K562 (cell line): Measurements from ENCODE around the gene PBX1. TPM values are rescaled to one million over a fixed set of nuclear protein-coding genes. Genes with fewer than 3 reads are reported as not detected.
"Not testable (repeated sequence)": the region's sequence is repeated elsewhere in the genome, so short reads cannot be mapped to it uniquely, and the experiment has no call there.

Source experiments
- ATAC-seq: fragments of 200-7000 bp; cut with Tn5 transposase; 3 replicates; pipeline ENCODE4 v1.9.1; 2020; ENCODE audit warnings: moderate library complexity
- BruUV-seq: library from RNA; stranded (reverse); fragments of 400-500 nt; replicated peaks from 2 replicates; lab custom pipeline; 2021; lab: Mats Ljungman, UMichigan
- CTCF ChIA-PET: fragments of 300-600 bp; formaldehyde crosslinking; extraction: SDS; loops from one replicate; lab custom pipeline; 2021; ENCODE audit warnings: low intra/inter-chr PET ratio; lab: Yijun Ruan, JAX
- POLR2A ChIA-PET: fragments of 300-600, 350-650 bp; sonication (Branson Sonifier 250); formaldehyde crosslinking; extraction: SDS; loops from one replicate; lab custom pipeline; 2021; ENCODE audit warnings: antibody characterized with exemption, inconsistent platforms; lab: Yijun Ruan, JAX
- DNase-seq, 4 experiments: peaks; one replicate each; pipeline versions ENCODE4 v3.0.0 to v3.0.0-alpha.2; 2011 to 2018; ENCODE audit warnings: low spot score in 3 of 4, mixed read lengths in 3 of 4; ENCODE audit errors: extremely low read depth in 1 of 4
- FAIRE-seq: peaks from 2 replicates; lab custom pipeline; 2011; peaks lifted over from hg19 to GRCh38; lab: Jason Lieb, UNC
- H2AFZ ChIP-seq: 2 replicates; pipeline ENCODE4 v1.6.0; 2011; ENCODE audit warnings: low read depth, low read length, control low read depth, inconsistent platforms
- H3K27ac ChIP-seq: fragments of 200-600 bp; 3 replicates; pipeline ENCODE4 v1.8.0; 2011; ENCODE audit warnings: low read depth, mild to moderate bottlenecking, control low read depth, inconsistent platforms, low read length, moderate library complexity, mixed read lengths; ENCODE audit errors: extremely low read depth
- H3K27me3 ChIP-seq, 2 experiments: fragments of 300-600 bp in 1 of 2; 2 replicates in 1 of 2; 3 replicates in 1 of 2; pipeline versions ENCODE4 v1.6.0 to v1.8.0; 2011; ENCODE audit warnings: inconsistent platforms in 2 of 2, low read length in 2 of 2, mild to moderate bottlenecking in 1 of 2, mixed read lengths in 1 of 2, moderate library complexity in 1 of 2; ENCODE audit not compliant: control insufficient read depth in 2 of 2, insufficient read depth in 2 of 2
- H3K36me3 ChIP-seq: fragments of 300-600 bp; 3 replicates; pipeline ENCODE4 v1.8.0; 2011; ENCODE audit warnings: mild to moderate bottlenecking, low read length, inconsistent platforms; ENCODE audit not compliant: control insufficient read depth, insufficient read depth
- H3K4me1 ChIP-seq, 2 experiments: fragments of 200-600 bp in 1 of 2; replicated peaks in 1 of 2; 2 replicates in 1 of 2; 3 replicates in 1 of 2; pipeline versions ENCODE4 v1.5.1 to v1.8.0; 2011; ENCODE audit warnings: inconsistent platforms in 2 of 2, low read length in 2 of 2, mild to moderate bottlenecking in 1 of 2, mixed read lengths in 1 of 2, moderate library complexity in 1 of 2; ENCODE audit not compliant: control insufficient read depth in 2 of 2, insufficient read depth in 2 of 2
- H3K4me2 ChIP-seq: 2 replicates; pipeline ENCODE4 v1.6.1; 2011; ENCODE audit warnings: low read length, control low read depth, inconsistent platforms, mixed read lengths; ENCODE audit not compliant: insufficient read depth
- H3K4me3 ChIP-seq: fragments of 200-600 bp; sonication (generic), shearing (Covaris generic); 2 replicates; pipeline ENCODE4 v1.5.1; 2016; ENCODE audit warnings: control low read depth, inconsistent platforms
- H3K79me2 ChIP-seq: fragments of 200-600 bp; 3 replicates; pipeline ENCODE4 v1.8.0; 2011; ENCODE audit warnings: low read length, inconsistent platforms; ENCODE audit not compliant: control insufficient read depth, insufficient read depth
- H3K9ac ChIP-seq, 2 experiments: 2 replicates each; pipeline versions ENCODE4 v1.6.0 to v1.6.1; 2011; ENCODE audit warnings: low read depth in 2 of 2, low read length in 2 of 2, control low read depth in 1 of 2, inconsistent platforms in 1 of 2, mild to moderate bottlenecking in 1 of 2, mixed read lengths in 1 of 2; ENCODE audit not compliant: insufficient read depth in 1 of 2
- H3K9me1 ChIP-seq: one replicate; pipeline ENCODE4 v1.6.0; 2011; ENCODE audit warnings: inconsistent platforms, mild to moderate bottlenecking, low read length, moderate library complexity; ENCODE audit not compliant: control insufficient read depth, insufficient read depth
- H3K9me3 ChIP-seq: replicated peaks from 2 replicates; pipeline ENCODE4 v1.5.1; 2011; ENCODE audit warnings: low read depth, low read length, inconsistent platforms; ENCODE audit not compliant: control insufficient read depth, insufficient read depth
- H4K20me1 ChIP-seq: replicated peaks from 2 replicates; pipeline ENCODE4 v1.6.1; 2011; ENCODE audit warnings: low read length, inconsistent platforms, mixed read lengths; ENCODE audit not compliant: control insufficient read depth, insufficient read depth
- WGBS: fragments of 100-300 bp; shearing (Covaris generic); methylation state at CpG from one replicate; pipeline ENCODE4 v1.1.6; 2016; ENCODE audit warnings: low coverage, mixed read lengths; ENCODE audit not compliant: insufficient coverage; ENCODE audit errors: missing lambda C conversion rate; 5-methylcytosine and 5-hydroxymethylcytosine counted together
- in situ Hi-C: fragments of 300-500 bp; cut with MboI; formaldehyde crosslinking; loops from 4 replicates; pipeline ENCODE4 v1.15.0; 2018; ENCODE audit warnings: inconsistent platforms, mixed read lengths
- intact Hi-C: fragments of 100-400 bp; cut with micrococcal nuclease; formaldehyde crosslinking; loops from 2 replicates; pipeline ENCODE4 v1.14.2; 2022
- polyA plus RNA-seq, 8 experiments: library from polyadenylated mRNA; depleted of rRNA in 4 of 8; stranded (reverse) in 5 of 8; unstranded in 3 of 8; fragments of >200 nt; fragmentation: Nextera tagmentation in 2 of 8; fragmentation: Illumina TruSeq in 1 of 8; extraction: Ambion mirVana in 2 of 8; extraction: Trizol in 1 of 8; gene quantifications; 2 replicates each; pipeline versions ENCODE4 v1.2.1 to v1.2.3, GENCODE V29; 2011 to 2014; ENCODE audit warnings: inconsistent platforms in 1 of 8, missing spikeins in 1 of 8
- total RNA-seq, 7 experiments: library from RNA; depleted of rRNA in 6 of 7; stranded (reverse); fragments of >200 nt in 6 of 7; fragmentation: Illumina TruSeq in 2 of 7; extraction: Trizol in 2 of 7; gene quantifications; 2 replicates each; pipeline versions ENCODE4 v1.2.1 to v1.2.3, GENCODE V29; 2011 to 2021; ENCODE audit warnings: low replicate concordance in 1 of 7
- TF ChIP-seq, protein P1 (sequence below): fragments of 450-650 bp; formaldehyde crosslinking; IDR thresholded peaks from 2 replicates; pipeline ENCODE4 v1.4.0; 2020; ENCODE audit warnings: mild to moderate bottlenecking, moderate library complexity

PBX1 gene
- total and polyA plus RNA-seq, 9 of the 15 experiments (the other 6 are each of a cell fraction or from before 2014, with no cell fraction given): 0.03 to 0.62 (median 0.17) TPM

DNA sequence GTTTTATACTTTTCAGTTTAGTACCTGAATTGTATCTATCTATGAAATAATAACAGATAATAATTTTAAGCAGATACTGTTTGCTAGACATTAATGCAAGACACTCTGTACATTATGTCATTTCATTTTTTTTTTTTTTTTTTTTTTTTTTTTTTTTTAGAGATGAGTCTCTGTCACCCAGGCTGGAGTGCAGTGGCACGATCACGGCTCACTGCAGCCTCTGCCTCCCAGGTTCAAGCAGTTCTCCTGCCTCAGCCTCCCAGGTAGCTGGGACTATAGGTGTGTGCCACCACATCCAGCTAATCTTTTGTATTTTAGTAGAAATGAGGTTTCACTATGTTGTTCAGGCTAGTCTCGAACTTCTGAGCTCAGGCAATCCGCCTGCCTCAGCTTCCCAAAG, 44.8 kb downstream of the PBX1 start:
- in situ Hi-C loops, CTCF ChIA-PET, H3K4me2 ChIP-seq, H3K36me3 ChIP-seq, ATAC-seq, H3K79me2 ChIP-seq, H3K9ac ChIP-seq, FAIRE-seq, H3K9me3 ChIP-seq, DNase-seq, POLR2A ChIA-PET, H4K20me1 ChIP-seq, BruUV-seq, H3K4me1 ChIP-seq, intact Hi-C loops, H3K4me3 ChIP-seq, H3K9me1 ChIP-seq, H2AFZ ChIP-seq, H3K27ac ChIP-seq: not testable (repeated sequence)
- 0% methylated on average over 4 of the region's 4 CpGs for WGBS
- peaks cover 3 to 15% of the 10 kb centered on the region in 2 experiments; a peak in 4 of 5 replicates for H3K27me3 ChIP-seq

DNA sequence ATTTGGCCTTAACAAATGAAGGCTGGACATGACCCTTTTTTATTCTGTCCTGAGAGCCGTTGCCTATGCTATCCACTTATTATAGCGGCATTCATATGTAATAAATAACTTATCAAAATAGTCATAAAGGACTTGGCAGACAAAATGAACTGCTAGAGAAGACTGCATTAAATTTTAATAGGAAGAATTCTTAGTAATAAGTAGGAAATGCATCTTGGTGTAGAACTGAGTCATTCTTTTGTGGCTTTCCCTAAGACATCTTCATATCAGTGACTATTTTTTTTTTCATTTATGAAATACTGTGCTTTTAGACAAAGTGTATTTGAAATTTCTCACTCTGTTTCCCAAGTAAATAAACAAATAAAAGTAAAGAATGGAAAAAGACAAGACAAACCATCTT, 45.6 kb downstream of the PBX1 start:
- Histone ChIP-seq H3K79me2 (no peaks in the 10 kb centered on the region), H4K20me1 (no peaks in the 10 kb centered on the region), H3K4me1 (no peaks in the 10 kb centered on the region), H3K9me1 (no peaks in the 10 kb centered on the region), H3K4me3 (no peak overlapping the region)
- in situ Hi-C loops (no loop called here), intact Hi-C loops (no loop called here)
- CTCF ChIA-PET: interaction anchor here (0.6 kb wide), 1 partner anchor 27 kb away, joined by 3 read pairs; no protein-coding TSS in a partner anchor
- TF ChIP-seq, protein P1, sequence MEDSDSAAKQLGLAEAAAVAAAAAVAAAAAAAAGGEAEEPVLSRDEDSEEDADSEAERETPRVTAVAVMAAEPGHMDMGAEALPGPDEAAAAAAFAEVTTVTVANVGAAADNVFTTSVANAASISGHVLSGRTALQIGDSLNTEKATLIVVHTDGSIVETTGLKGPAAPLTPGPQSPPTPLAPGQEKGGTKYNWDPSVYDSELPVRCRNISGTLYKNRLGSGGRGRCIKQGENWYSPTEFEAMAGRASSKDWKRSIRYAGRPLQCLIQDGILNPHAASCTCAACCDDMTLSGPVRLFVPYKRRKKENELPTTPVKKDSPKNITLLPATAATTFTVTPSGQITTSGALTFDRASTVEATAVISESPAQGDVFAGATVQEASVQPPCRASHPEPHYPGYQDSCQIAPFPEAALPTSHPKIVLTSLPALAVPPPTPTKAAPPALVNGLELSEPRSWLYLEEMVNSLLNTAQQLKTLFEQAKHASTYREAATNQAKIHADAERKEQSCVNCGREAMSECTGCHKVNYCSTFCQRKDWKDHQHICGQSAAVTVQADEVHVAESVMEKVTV (CRISPR knock-in tag): no peak
- TF ChIP-seq, all 486 proteins: peak for 0
- POLR2A ChIA-PET: no interaction called here
- BruUV-seq: no TSS peak
- H3K36me3 ChIP-seq: no peaks in the 10 kb centered on the region
- H3K27ac ChIP-seq: no peak overlapping the region
- DNase-seq (no peak), FAIRE-seq (no peak), ATAC-seq (no peak)
- H3K4me2 ChIP-seq: no peak overlapping the region
- no peak overlapping the region for H2AFZ ChIP-seq
- peaks cover 3 to 15% of the 10 kb centered on the region in 2 experiments; a peak in 4 of 5 replicates for H3K27me3 ChIP-seq
- H3K9me3 ChIP-seq: no peaks in the 10 kb centered on the region
- H3K9ac ChIP-seq: no peak overlapping the region
- WGBS: 0% methylated on average over 2 of the region's 2 CpGs
